Right kidney (tissue), 1 donor: ENCODE results near the gene CD248.

Experiments
- DNase-seq: peaks from one replicate; pipeline ENCODE4 v3.0.0-alpha.2; 2016

The CD248 gene

GRCh38 chr11:66275984-66276612 is 40.7 kb downstream of the CD248 start:
- no peak for DNase-seq

- no peak for DNase-seq
Observed at GRCh38 chr11:66275396-66275795, 41.4 kb downstream of the CD248 start.

GRCh38 chr11:66274219-66274618 is 42.6 kb downstream of the CD248 start:
- no peak for DNase-seq

- DNase-seq: no peak
Observed at GRCh38 chr11:66272596-66272995, 44.2 kb downstream of the CD248 start.

- no peak for DNase-seq
Observed at GRCh38 chr11:66271816-66272215, 45.0 kb downstream of the CD248 start.

GRCh38 chr11:66268952-66269905 is 47.6 kb downstream of the CD248 start:
- DNase-seq: peak; percentile 63

GRCh38 chr11:66268244-66268951 is 48.4 kb downstream of the CD248 start, which contains the start of gene RAB1B:
Gene RAB1B (plus strand): TSS chr11:66268639. CDS start chr11:66268680, 41 bp downstream.
- peak; percentile 95 for DNase-seq

GRCh38 chr11:66267379-66268243 is 49.2 kb downstream of the CD248 start:
- DNase-seq: peak; percentile 95

- DNase-seq: no peak
Observed at GRCh38 chr11:66267039-66267378, 49.8 kb downstream of the CD248 start.

- DNase-seq: no peak
Observed at GRCh38 chr11:66266378-66267038, 50.3 kb downstream of the CD248 start.

GRCh38 chr11:66265531-66266377 is 51.1 kb downstream of the CD248 start:
- no peak for DNase-seq

- no peak for DNase-seq
Observed at GRCh38 chr11:66264914-66265313, 51.9 kb downstream of the CD248 start.
